Lower leg skin (tissue), 4 donors: Measurements from ENCODE around the gene DDX1. TPM values are rescaled to one million over a fixed set of nuclear protein-coding genes. Genes with fewer than 3 reads are reported as not detected.

Source experiments
- DNase-seq, 2 donors: peaks; one replicate each; pipeline ENCODE4 v3.0.0-alpha.2; 2019; ENCODE audit warnings: low spot score in 2 of 2
- H3K4me3 ChIP-seq: fragments of 200-600 bp; sonication (generic); 2 replicates; pipeline ENCODE4 v1.5.1; 2017; ENCODE audit warnings: mild to moderate bottlenecking, low read depth; ENCODE audit not compliant: poor library complexity, severe bottlenecking
- POLR2A ChIP-seq, 2 donors: fragments of 450-650 bp; IDR thresholded peaks; one replicate each; pipeline ENCODE4 v1.6.1; 2016 to 2017; ENCODE audit warnings: antibody characterized with exemption in 2 of 2, mild to moderate bottlenecking in 1 of 2, moderate library complexity in 1 of 2
- WGBS, 2 donors: methylation state at CpG; one replicate each; pipeline ENCODE4 v1.1.5; 2018; 5-methylcytosine and 5-hydroxymethylcytosine counted together
- intact Hi-C: fragments of 100-400 bp; cut with DNase I; formaldehyde crosslinking; loops from one replicate; pipeline ENCODE4 v1.15.0; 2023; ENCODE audit warnings: low total_unique reads
- total RNA-seq, 4 donors: library from RNA; depleted of rRNA; stranded (reverse); fragments of >200 nt; gene quantifications; one replicate each; pipeline ENCODE4 v1.1.0, GENCODE V29; 2016
- TF ChIP-seq, protein P1 (sequence below), 3 donors: fragments of 450-650 bp; IDR thresholded peaks; one replicate each; pipeline ENCODE4 v1.5.1; 2016; ENCODE audit warnings: antibody characterized with exemption in 3 of 3, mild to moderate bottlenecking in 3 of 3, moderate library complexity in 2 of 3

Gene DDX1
- total RNA-seq, 4 donors from 2014 or later: 38.8 to 55.5 (median 44.4) TPM

DNA sequence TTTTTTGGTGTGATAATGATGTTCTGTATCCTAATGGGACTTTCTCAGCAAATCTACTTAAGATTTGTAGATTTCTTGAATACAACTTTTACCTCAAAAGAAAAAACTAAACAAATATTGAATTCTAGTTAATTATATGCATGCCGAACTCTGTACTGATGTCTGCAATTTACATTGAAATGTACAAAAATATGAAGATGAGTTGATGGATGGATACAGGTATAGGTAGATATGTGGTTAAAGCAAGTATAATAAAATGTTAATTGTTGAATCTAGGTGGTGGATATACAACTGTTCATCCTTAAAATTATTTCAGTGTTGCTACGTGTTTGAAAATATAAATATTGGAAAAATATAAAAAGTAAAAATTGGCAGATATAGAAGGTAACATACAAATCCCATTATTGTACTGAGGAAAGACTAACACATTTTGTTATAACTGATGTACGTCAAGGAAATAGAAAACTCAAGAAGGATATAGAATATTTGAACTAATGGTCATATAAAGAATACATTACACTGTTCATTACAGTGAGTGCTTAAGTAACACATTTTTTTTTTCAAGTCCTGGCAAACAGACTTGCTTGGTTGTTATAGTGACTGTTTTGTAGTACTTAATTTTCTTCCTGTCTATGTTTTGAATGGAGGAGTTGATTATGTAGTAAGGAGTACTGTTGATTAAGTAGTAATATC is 33.8 kb downstream of the DDX1 start:
- TF ChIP-seq, protein P1, sequence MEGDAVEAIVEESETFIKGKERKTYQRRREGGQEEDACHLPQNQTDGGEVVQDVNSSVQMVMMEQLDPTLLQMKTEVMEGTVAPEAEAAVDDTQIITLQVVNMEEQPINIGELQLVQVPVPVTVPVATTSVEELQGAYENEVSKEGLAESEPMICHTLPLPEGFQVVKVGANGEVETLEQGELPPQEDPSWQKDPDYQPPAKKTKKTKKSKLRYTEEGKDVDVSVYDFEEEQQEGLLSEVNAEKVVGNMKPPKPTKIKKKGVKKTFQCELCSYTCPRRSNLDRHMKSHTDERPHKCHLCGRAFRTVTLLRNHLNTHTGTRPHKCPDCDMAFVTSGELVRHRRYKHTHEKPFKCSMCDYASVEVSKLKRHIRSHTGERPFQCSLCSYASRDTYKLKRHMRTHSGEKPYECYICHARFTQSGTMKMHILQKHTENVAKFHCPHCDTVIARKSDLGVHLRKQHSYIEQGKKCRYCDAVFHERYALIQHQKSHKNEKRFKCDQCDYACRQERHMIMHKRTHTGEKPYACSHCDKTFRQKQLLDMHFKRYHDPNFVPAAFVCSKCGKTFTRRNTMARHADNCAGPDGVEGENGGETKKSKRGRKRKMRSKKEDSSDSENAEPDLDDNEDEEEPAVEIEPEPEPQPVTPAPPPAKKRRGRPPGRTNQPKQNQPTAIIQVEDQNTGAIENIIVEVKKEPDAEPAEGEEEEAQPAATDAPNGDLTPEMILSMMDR (IDR thresholded peaks at IDR 0.05): no peak
- no peak for TF ChIP-seq POLR2A (IDR thresholded peaks at IDR 0.05)
- DNase-seq: no peak
- no peak overlapping the region for H3K4me3 ChIP-seq
- WGBS, 2 donors: 95 to 96% methylated on average over 3 of the region's 3 CpGs
- intact Hi-C loops: no loop called here

DNA sequence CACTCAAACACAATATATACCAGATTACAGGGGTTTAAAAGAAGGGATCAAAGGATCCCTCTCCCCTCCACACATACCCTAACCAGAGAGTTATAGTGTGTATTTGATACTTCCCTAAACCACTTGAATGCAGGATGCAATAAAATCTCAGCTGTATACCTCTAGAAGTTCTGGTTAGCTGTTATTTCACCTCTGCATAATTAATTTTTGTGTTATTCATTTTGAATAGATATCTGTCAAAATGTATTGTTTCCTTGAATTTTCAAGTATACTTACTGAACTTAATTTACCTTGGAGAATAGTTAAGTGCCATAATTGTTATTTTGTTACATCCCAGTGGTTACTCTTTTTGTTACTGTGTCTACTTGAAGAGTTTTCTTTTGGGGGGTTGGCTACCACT is 34.5 kb downstream of the DDX1 start:
- TF ChIP-seq POLR2A (IDR thresholded peaks at IDR 0.05): no peak
- TF ChIP-seq, protein P1 (IDR thresholded peaks at IDR 0.05): no peak
- no peak overlapping the region for H3K4me3 ChIP-seq
- intact Hi-C loops: no loop called here
- DNase-seq: no peak

DNA sequence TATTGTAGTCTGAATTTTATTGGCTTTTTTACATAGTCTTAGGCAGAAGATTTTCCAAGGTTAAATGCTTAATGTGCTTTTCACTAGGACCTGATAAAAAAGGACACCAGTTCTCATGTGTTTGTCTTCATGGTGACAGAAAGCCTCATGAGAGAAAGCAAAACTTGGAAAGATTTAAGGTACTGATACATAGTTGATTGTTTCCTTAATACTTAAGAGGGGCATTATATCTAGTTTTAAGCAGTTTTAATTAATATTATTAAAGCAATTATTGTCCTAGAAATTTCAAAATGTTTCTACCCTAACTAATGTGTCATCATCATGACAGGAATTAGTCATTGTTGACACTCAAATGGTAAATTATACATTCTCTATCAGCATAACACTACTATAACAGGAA is 35.3 kb downstream of the DDX1 start:
- intact Hi-C loops: no loop called here
- TF ChIP-seq, protein P1 (IDR thresholded peaks at IDR 0.05): no peak
- TF ChIP-seq POLR2A (IDR thresholded peaks at IDR 0.05): no peak
- H3K4me3 ChIP-seq: no peak overlapping the region
- no peak for DNase-seq

DNA sequence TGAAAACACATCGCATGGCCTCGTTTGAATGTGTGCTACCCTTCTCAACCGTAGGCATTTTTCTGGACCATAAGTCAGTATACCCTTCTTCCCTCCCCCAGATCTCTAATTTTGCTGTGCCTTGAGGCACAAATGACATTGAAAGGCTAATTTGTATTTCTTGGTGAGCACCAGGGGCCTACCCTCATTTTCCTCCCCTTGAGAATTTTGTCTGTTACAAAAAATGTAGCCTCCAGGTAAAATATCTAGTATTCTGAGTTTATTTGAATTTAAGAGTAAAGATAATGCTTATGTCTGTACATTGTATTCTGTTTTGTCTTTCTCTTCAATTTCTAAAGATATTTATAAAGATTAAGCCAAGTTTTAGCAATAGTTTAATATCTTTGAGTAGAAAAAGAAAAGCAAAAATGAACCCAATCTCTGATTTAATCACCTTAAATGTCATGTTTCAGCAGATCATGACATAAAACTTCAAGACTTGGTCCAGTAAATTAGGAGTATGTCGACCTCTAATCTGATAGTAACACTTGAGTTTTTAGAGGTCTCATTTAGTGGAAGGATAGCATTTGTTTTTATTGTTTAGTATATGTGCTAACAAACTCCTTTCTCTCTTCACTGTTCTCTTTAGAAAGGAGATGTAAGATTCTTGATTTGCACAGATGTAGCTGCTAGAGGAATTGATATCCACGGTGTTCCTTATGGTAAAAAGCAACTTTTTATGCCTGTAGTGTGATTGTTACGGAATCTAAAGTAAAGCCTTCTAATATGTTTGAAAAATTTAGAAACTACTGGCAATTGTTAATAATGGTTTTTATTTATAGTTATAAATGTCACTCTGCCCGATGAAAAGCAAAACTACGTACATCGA is 36.4 kb downstream of the DDX1 start:
- intact Hi-C loops: no loop called here
- no peak for TF ChIP-seq POLR2A (IDR thresholded peaks at IDR 0.05)
- TF ChIP-seq, protein P1 (IDR thresholded peaks at IDR 0.05): no peak
- 88 to 89% methylated on average over 9 of the region's 9 CpGs for WGBS, 2 donors
- H3K4me3 ChIP-seq: no peak overlapping the region
- DNase-seq: no peak

DNA sequence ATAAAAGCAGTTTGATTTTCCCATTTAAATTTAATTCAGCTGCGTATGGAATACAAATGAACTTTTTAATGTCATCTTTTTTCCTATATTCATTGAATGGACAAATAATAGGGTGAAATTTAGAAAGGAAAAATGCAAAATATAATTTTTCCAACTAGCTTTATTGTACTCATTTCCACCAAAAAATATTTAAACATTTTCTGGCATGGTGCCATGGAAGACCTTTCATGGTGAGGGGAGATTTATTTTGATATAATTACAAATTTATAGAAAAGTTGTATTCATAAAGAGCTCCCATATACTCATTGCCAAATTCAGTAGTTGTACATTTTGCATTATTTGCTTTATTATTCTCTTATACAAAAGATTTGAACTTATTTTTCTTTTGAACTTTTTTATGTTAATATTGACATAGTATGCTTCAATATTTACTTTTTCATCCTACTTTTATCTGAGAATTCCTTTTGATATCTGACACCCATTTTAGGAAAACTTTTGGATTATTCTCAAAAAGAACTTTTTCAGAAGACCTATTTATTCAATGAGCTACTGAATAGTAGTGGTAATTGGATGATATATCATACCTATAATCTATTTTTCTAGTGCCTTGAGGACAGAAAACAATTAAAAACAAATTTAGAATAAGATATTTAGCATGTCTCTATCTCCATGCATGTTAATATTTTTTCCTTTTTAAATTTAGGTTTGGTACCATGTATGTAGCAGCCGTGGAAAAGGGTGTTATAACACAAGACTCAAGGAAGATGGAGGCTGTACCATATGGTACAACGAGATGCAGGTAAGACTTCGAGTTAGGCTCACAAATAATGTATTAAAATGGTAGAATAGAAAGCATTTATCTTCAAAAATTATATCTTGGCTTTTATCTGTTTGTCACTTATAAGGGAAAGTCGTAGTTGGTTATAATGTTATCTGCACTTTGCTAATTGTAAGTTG is 37.5 kb downstream of the DDX1 start:
- intact Hi-C loops: no loop called here
- DNase-seq: no peak
- no peak overlapping the region for H3K4me3 ChIP-seq
- TF ChIP-seq POLR2A (IDR thresholded peaks at IDR 0.05): no peak
- TF ChIP-seq, protein P1 (IDR thresholded peaks at IDR 0.05): no peak
- WGBS, 2 donors: 94 to 96% methylated on average over 5 of the region's 5 CpGs
